AG10803 (cell line): ENCODE data around the gene LRRC45.

Experiments
- DNase-seq: peaks from one replicate; pipeline ENCODE4 v3.0.0; 2010; ENCODE audit warnings: low read depth
- H3K4me3 ChIP-seq: 2 replicates; pipeline ENCODE4 v1.5.1; 2011; ENCODE audit warnings: mild to moderate bottlenecking, low read length, control low read depth
- TF ChIP-seq, protein P1 (sequence below): conservative IDR thresholded peaks from 2 replicates; pipeline ENCODE4 v1.5.1; 2011; ENCODE audit warnings: mild to moderate bottlenecking, low read length, control low read depth, inconsistent platforms

The LRRC45 gene

DNA sequence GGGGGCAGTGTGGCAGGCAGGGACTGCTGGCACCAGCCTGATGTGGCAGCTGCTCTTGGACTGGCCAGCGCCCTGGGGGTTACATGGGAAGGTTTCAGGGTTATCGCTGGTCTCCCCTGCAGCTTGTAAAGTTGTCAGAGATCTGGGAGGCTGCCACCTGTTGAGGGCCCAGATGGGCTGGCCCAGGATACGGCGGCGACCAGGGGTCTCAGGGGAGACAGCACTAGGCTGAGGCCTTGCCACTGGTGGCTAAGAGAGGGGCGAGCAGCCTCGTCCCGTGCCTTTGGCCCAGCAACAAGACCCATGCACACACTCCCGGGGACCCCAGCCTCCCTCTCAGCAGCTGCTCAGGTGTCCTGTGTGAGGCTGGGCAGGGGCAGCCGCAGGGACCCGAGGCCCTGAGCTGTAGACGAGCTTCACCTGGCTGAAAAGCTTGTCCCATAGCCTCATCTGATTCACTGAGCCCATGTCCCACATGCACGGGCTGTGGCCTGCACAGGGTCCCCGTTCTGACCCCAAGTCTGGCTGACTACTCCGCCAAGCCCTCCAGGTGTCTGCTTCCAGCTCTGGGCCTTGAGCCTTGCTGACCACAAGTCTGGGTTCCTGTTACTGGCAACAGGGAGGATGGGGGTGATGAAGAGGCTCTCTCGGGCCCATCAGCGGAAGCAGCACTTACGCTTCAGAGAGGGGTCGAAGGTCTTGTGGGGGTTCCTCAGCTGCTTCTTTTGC is 36.3 kb downstream of the LRRC45 start:
- no peak overlapping the region for H3K4me3 ChIP-seq
- no peak for DNase-seq
- TF ChIP-seq, protein P1, sequence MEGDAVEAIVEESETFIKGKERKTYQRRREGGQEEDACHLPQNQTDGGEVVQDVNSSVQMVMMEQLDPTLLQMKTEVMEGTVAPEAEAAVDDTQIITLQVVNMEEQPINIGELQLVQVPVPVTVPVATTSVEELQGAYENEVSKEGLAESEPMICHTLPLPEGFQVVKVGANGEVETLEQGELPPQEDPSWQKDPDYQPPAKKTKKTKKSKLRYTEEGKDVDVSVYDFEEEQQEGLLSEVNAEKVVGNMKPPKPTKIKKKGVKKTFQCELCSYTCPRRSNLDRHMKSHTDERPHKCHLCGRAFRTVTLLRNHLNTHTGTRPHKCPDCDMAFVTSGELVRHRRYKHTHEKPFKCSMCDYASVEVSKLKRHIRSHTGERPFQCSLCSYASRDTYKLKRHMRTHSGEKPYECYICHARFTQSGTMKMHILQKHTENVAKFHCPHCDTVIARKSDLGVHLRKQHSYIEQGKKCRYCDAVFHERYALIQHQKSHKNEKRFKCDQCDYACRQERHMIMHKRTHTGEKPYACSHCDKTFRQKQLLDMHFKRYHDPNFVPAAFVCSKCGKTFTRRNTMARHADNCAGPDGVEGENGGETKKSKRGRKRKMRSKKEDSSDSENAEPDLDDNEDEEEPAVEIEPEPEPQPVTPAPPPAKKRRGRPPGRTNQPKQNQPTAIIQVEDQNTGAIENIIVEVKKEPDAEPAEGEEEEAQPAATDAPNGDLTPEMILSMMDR = no peak

DNA sequence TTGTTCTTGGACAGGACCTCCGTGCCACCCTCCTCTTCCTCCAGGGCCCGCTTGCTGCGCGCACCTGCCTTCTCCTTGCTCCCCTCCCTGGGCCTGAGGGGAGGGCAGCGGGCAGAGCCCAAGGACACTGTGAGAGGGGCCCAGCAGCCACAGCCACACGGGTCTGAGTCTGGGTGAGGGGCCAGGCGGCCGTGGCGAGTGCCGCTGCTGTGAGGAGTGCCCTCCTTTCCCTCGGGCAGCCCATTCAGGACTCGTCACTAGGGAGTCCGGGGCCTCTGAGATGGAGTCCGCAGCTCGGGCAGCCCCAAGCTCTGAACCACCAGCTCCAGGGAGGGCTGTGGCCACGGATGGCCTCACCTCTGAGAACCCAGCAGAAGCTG is 36.9 kb downstream of the LRRC45 start:
- DNase-seq = no peak
- H3K4me3 ChIP-seq = no peak overlapping the region
- TF ChIP-seq, protein P1 = no peak

DNA sequence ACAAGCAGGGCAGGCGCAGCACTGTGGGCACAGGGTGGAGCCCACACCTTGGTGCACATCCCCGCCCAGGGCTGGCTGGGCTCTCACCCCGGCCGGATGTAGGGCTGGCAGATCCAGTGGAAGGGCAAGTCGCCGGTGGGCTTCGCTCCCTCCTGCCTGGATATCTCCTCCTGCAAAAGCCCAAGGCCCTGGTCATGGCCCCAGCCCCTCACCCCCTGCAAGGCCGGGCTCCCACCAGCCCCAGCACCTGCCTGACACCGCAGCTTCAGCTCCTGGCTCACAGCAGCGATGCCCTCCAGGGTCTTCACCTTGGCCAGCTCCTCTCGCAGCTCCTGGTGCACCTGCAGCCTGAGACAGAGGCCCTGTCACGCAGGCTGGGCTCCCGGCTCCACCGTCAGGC is 37.5 kb downstream of the LRRC45 start:
- no peak for DNase-seq
- TF ChIP-seq, protein P1 = no peak
- no peak overlapping the region for H3K4me3 ChIP-seq

DNA sequence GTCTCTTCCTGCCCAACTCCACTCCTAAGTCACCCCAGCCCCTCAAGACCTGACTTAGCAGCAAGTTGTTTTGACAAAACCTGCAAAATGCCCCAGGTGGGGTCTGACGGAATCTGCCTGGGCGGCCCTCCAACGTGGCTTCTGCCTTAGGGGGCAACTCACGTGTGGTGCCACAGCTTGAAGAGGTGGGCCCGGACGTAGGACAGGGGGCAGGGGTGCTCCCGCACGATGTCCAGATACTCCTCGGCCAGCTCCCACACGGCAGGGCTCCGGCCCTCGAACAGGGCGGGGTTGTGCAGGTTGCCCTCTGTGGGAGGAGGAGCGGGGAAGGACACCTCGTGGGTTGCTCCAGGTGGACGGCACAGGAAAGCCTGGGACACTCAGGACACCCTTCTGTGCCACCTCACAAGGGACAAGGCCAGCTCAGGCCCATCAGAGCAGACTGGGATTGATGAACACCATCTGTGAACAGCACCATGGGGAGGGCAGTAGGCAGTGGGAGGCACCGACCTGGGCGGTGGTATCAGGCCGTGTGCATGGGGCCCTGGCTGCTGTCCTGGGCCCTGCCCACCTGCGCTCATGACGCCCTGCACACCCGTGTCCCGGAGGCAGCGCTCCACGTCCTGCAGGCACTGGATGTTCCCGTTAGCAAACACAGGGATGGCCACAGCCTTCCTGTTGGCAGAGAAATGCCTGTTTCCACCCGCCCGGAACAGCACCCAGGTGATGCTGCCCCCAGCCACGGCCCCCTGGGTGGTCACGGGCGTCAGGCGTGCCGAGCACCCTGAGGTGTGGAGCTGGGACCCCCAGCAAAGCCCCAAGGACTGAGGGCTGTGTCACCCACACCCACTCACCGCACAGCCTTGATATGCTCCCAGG is 38.2 kb downstream of the LRRC45 start:
- H3K4me3 ChIP-seq = no peak overlapping the region
- TF ChIP-seq, protein P1 = no peak
- DNase-seq = no peak

DNA sequence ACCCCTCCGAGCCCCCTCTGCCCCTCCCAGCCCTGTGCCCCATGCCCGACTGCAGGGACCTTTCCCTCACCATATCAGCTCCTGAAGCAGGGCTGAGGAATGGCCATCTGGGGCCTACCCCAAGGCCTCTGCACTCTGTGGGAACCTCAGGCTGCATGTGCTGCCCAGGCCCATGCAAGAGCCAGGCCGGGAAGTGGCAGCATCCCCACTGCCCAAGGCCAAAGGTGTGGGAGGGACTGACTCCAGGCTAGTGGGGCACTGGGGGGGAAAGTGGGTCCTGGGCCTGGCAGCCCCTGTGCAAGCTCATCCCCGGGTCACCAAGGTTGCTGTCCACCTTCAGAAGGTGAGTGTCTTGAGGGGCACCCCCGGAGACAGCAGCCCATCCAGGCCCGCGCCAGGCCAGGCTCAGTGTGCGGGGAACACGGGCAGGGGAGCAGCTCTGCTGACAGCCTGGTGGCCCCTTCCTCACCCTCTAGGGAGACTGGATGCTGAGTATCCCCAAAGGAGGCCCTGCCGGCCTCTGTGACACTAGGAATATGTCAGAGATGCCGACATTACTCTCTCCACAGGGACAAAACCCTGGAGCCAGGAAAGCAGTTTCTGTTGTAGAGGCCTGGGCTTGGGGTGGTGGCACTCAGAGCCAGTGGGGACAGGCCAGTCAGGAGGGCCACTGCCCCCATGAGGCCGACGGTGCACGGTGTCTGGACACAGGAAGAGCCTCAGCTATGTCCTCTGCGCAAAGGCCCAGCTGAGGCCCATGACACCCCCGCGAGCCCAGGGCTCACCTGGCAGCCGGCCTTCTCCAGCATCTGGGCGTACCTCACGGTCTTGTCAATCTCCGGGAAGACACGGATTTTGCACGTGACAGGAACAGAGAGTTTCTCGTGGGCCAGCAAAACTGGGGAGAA is 39.2 kb downstream of the LRRC45 start:
- TF ChIP-seq, protein P1 = no peak
- DNase-seq = no peak
- no peak overlapping the region for H3K4me3 ChIP-seq

DNA sequence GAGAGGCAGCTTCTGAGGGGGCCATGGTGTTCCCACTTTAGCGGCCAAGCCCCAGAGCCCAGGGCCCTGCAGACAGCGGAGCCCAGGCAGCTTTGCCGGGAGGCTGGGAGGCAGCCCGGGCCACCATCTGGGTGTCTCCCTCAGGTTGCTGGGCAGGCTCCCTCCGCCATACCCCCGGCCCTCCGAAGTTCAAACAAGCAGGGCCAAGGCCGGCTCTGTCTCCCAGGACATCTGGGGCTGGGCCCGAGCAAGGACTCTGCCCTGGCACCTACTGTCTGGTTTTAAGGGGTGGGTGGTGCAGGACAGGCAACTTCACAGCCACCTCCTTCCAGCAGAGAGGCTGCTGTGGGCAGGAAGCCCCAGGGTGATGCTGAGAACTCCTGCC is 39.9 kb downstream of the LRRC45 start:
- no peak for DNase-seq
- TF ChIP-seq, protein P1 = no peak
- H3K4me3 ChIP-seq = no peak overlapping the region
